ENCODE measurements around the gene PRRC2A.
A peak's percentile ranks its signal among the peaks of the same experiment; 100 is the strongest.

PRRC2A gene

DNA sequence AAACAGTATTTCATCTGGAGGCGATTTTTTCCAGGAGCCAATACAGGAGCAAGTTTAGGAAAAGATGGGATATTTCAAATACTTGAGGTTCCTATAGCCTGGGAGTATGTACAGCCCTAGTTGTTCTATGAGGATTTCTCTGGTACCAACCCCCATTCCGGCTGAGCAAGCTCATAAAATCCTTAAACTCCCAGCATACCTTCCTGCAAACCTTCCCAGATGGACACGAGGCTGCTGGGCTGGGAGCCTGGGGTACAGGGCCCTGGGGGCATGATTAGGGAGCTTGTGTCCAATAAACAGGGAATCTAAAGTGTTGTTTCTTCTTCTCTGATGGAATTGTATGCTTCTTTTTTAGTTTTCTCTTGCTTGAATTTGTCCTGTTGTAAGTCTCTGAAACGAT lies 1.5 kb downstream of the PRRC2A start:
- H3K4me3 ChIP-seq, result peak overlapping the region; percentile 98
- H3K4me1 ChIP-seq, result peaks cover 20% of the 10 kb centered on the region
- H3K4me2 ChIP-seq, result peak overlapping the region; percentile 98
- H3K9me3 ChIP-seq, result no peaks in the 10 kb centered on the region
- peak overlapping the region; percentile 99 for H3K9ac ChIP-seq
- no peak for TF ChIP-seq Cebpa-rat (IDR thresholded peaks at IDR 0.05)
- no peaks in the 10 kb centered on the region for H3K27me3 ChIP-seq
- H4K20me1 ChIP-seq, result peaks cover 61% of the 10 kb centered on the region
- H3K36me3 ChIP-seq, result peaks cover 55% of the 10 kb centered on the region
- peak overlapping the region; percentile 99 for H3K27ac ChIP-seq

DNA sequence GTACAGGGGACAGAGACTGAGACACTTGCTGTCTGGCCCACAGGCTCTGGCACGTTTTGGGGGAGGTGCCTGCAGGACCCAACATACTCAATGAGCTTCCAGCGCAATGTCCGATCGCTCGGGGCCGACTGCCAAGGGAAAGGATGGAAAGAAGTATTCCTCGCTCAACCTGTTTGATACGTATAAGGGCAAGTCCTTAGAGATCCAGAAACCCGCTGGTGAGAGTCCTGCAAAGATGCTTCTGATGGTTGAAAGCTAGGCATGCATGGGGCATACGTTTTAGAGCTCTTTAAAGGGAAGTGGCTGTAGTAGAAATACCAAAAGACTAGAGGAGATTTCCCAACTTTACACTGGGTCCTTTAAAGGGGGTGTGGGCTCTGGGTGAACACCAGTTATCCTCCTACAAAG lies 2.2 kb downstream of the PRRC2A start:
- H3K27ac ChIP-seq, result no peak overlapping the region
- H3K9ac ChIP-seq, result peak overlapping the region; percentile 99
- H3K4me2 ChIP-seq, result peak overlapping the region; percentile 98
- peaks cover 62% of the 10 kb centered on the region for H3K36me3 ChIP-seq
- H3K4me1 ChIP-seq, result peaks cover 20% of the 10 kb centered on the region
- peak overlapping the region; percentile 98 for H3K4me3 ChIP-seq
- H3K27me3 ChIP-seq, result no peaks in the 10 kb centered on the region
- peaks cover 68% of the 10 kb centered on the region for H4K20me1 ChIP-seq
- TF ChIP-seq Cebpa-rat (IDR thresholded peaks at IDR 0.05), result no peak
- no peaks in the 10 kb centered on the region for H3K9me3 ChIP-seq

DNA sequence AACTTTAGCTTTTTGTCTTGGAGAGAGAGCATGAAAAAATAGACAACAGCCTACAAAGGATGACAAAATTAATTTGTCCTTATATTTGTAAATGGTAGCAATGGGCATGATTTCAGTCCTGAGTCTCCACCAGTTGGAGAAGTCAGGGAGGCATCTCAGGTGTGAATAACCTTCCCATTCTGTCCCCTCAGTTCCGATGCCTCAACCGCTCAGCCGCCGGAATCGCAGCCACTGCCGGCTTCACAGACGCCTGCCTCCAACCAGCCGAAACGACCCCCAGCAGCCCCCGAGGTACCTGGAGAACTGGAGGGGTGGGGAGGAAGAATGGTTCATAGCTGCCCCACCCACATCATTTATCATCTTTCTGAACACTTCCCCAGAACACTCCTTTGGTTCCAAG lies 3.6 kb downstream of the PRRC2A start:
- H3K4me2 ChIP-seq, result no peak overlapping the region
- H3K4me1 ChIP-seq, result peaks cover 20% of the 10 kb centered on the region
- H3K36me3 ChIP-seq, result peaks cover 76% of the 10 kb centered on the region
- no peaks in the 10 kb centered on the region for H3K9me3 ChIP-seq
- H3K4me3 ChIP-seq, result no peak overlapping the region
- peaks cover 82% of the 10 kb centered on the region for H4K20me1 ChIP-seq
- H3K9ac ChIP-seq, result no peak overlapping the region
- H3K27ac ChIP-seq, result no peak overlapping the region
- TF ChIP-seq Cebpa-rat (IDR thresholded peaks at IDR 0.05), result no peak
- H3K27me3 ChIP-seq, result no peaks in the 10 kb centered on the region

DNA sequence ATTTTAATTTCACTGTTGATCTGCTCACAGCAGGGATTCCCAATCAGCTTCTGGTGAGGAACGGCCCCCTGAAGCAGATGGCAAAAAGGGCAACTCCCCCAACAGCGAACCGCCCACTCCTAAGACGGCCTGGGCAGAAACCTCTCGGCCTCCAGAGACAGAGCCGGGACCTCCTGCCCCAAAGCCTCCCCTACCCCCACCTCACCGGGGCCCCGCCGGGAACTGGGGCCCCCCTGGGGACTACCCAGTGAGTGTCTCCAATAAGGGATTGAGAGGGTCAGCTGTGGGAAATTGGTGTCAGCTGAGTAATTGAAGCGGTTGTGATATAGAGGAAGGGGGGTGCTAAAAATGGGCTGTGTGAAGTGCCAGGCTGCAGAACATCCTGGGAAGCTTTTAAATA lies 6.4 kb downstream of the PRRC2A start:
- H3K9ac ChIP-seq, result no peak overlapping the region
- peaks cover 14% of the 10 kb centered on the region for H3K4me1 ChIP-seq
- peaks cover 100% of the 10 kb centered on the region for H3K36me3 ChIP-seq
- no peaks in the 10 kb centered on the region for H3K9me3 ChIP-seq
- no peak overlapping the region for H3K4me2 ChIP-seq
- H3K27me3 ChIP-seq, result no peaks in the 10 kb centered on the region
- H3K4me3 ChIP-seq, result no peak overlapping the region
- H4K20me1 ChIP-seq, result peaks cover 100% of the 10 kb centered on the region
- no peak overlapping the region for H3K27ac ChIP-seq
- no peak for TF ChIP-seq Cebpa-rat (IDR thresholded peaks at IDR 0.05)

GRCh38 chr6:31627690-31628287 lies 7.3 kb downstream of the PRRC2A start:
- Histone ChIP-seq H3K9me3 (no peaks in the 10 kb centered on the region), H3K9ac (no peak overlapping the region), H3K4me1 (peaks cover 6% of the 10 kb centered on the region), H3K4me3 (no peak overlapping the region), H3K36me3 (peaks cover 100% of the 10 kb centered on the region), H3K27me3 (no peaks in the 10 kb centered on the region), H4K20me1 (peaks cover 100% of the 10 kb centered on the region), H3K4me2 (no peak overlapping the region), H3K27ac (no peak overlapping the region)
- TF ChIP-seq Cebpa-rat (IDR thresholded peaks at IDR 0.05), result no peak

GRCh38 chr6:31629014-31629413 lies 8.5 kb downstream of the PRRC2A start:
- Histone ChIP-seq H3K4me2 (no peak overlapping the region), H3K4me1 (no peaks in the 10 kb centered on the region), H3K36me3 (peaks cover 100% of the 10 kb centered on the region), H3K27ac (no peak overlapping the region), H3K9me3 (no peaks in the 10 kb centered on the region), H4K20me1 (peaks cover 100% of the 10 kb centered on the region), H3K27me3 (no peaks in the 10 kb centered on the region), H3K9ac (no peak overlapping the region), H3K4me3 (no peak overlapping the region)
- no peak for TF ChIP-seq Cebpa-rat (IDR thresholded peaks at IDR 0.05)

GRCh38 chr6:31630177-31630934 lies 9.8 kb downstream of the PRRC2A start:
- H3K4me3 ChIP-seq, result no peak overlapping the region
- no peaks in the 10 kb centered on the region for H3K9me3 ChIP-seq
- H4K20me1 ChIP-seq, result peaks cover 100% of the 10 kb centered on the region
- H3K27me3 ChIP-seq, result no peaks in the 10 kb centered on the region
- H3K27ac ChIP-seq, result no peak overlapping the region
- TF ChIP-seq Cebpa-rat (IDR thresholded peaks at IDR 0.05), result no peak
- no peaks in the 10 kb centered on the region for H3K4me1 ChIP-seq
- no peak overlapping the region for H3K4me2 ChIP-seq
- peaks cover 100% of the 10 kb centered on the region for H3K36me3 ChIP-seq
- H3K9ac ChIP-seq, result no peak overlapping the region

- H3K4me3 ChIP-seq, result no peak overlapping the region
- peaks cover 100% of the 10 kb centered on the region for H3K36me3 ChIP-seq
- H4K20me1 ChIP-seq, result peaks cover 100% of the 10 kb centered on the region
- H3K4me1 ChIP-seq, result peaks cover under 1% of the 10 kb centered on the region; the same call in 1 of the 2 replicates
- no peak for TF ChIP-seq Cebpa-rat (IDR thresholded peaks at IDR 0.05)
- no peak overlapping the region for H3K27ac ChIP-seq
- no peaks in the 10 kb centered on the region for H3K27me3 ChIP-seq
- no peaks in the 10 kb centered on the region for H3K9me3 ChIP-seq
- H3K9ac ChIP-seq, result no peak overlapping the region
- H3K4me2 ChIP-seq, result no peak overlapping the region
Observed at GRCh38 chr6:31631209-31631608, 10.7 kb downstream of the PRRC2A start.

- no peak overlapping the region for H3K4me3 ChIP-seq
- TF ChIP-seq Cebpa-rat (IDR thresholded peaks at IDR 0.05), result no peak
- no peaks in the 10 kb centered on the region for H3K9me3 ChIP-seq
- H3K4me1 ChIP-seq, result peaks cover 6% of the 10 kb centered on the region; the same call in 1 of the 2 replicates
- H3K36me3 ChIP-seq, result peaks cover 100% of the 10 kb centered on the region
- peaks cover 100% of the 10 kb centered on the region for H4K20me1 ChIP-seq
- no peak overlapping the region for H3K4me2 ChIP-seq
- H3K27me3 ChIP-seq, result no peaks in the 10 kb centered on the region
- no peak overlapping the region for H3K9ac ChIP-seq
- no peak overlapping the region for H3K27ac ChIP-seq
Observed at GRCh38 chr6:31631681-31632278, 11.3 kb downstream of the PRRC2A start.

Measured in BLaER1 (cell line).